ENCODE data around the gene SSH2.

The SSH2 gene

GRCh38 chr17:29619251-29619650 lies 310.8 kb downstream of the SSH2 start (continued):
- TF ChIP-seq ZNF624 (tag by site-specific recombination; IDR thresholded peaks at IDR 0.05) (no peak), ZSCAN18 (tag by site-specific recombination; IDR thresholded peaks at IDR 0.05) (no peak), ZNF707 (tag by site-specific recombination; IDR thresholded peaks at IDR 0.05) (no peak), SCRT2 (tag by site-specific recombination; IDR thresholded peaks at IDR 0.05) (no peak), ZNF23 (tag by site-specific recombination; IDR thresholded peaks at IDR 0.05; ENCODE audit: borderline replicate concordance) (no peak), GLIS2 (tag by site-specific recombination; IDR thresholded peaks at IDR 0.05) (peak; percentile 9; the same call in 1 of the 2 replicates), GLIS1 (tag by site-specific recombination; IDR thresholded peaks at IDR 0.05) (0 out of 2 replicates have a peak, but pooled peaks have one; percentile 15), ZNF645 (tag by site-specific recombination; IDR thresholded peaks at IDR 0.05) (no peak), ZNF549 (tag by site-specific recombination; IDR thresholded peaks at IDR 0.05) (no peak), ZNF350 (tag by site-specific recombination; IDR thresholded peaks at IDR 0.05) (no peak), ZNF426 (tag by site-specific recombination; IDR thresholded peaks at IDR 0.05) (no peak)
- TF ChIP-seq, protein P1, sequence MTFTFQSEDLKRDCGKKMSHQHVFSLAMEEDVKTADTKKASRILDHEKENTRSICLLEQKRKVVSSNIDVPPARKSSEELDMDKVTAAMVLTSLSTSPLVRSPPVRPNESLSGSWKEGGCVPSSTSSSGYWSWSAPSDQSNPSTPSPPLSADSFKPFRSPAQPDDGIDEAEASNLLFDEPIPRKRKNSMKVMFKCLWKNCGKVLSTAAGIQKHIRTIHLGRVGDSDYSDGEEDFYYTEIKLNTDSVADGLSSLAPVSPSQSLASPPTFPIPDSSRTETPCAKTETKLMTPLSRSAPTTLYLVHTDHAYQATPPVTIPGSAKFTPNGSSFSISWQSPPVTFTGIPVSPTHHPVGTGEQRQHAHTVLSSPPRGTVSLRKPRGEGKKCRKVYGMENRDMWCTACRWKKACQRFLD (tag by site-specific recombination; IDR thresholded peaks at IDR 0.05), result no peak

- CTCF ChIA-PET, result interaction anchor here (0.7 to 2.8 kb wide), 7 partner anchors 21 to 486 kb away, joined by 3 to 11 read pairs (median 4); no protein-coding TSS in a partner anchor
Observed at GRCh38 chr17:29618272-29619065, 311.6 kb downstream of the SSH2 start.

More at GRCh38 chr17:29618272-29619065, 311.6 kb downstream of the SSH2 start:
- Histone ChIP-seq H3K4me1 (ENCODE audit: control insufficient read depth, insufficient read depth, low read length) (peaks cover 12% of the 10 kb centered on the region), H3K4me3 (ENCODE audit: low read depth, low read length) (peak overlapping the region; percentile 15; the same call in 1 of the 2 replicates), H3K36me3 (ENCODE audit: control insufficient read depth in 2 of 2, insufficient read depth in 1 of 2, low read length in 2 of 2) (peaks cover 0 to 15% of the 10 kb centered on the region in 2 experiments; a peak in 1 of 3 replicates), H3K9me3 (ENCODE audit: control insufficient read depth, insufficient read depth, low read depth, low read length) (no peaks in the 10 kb centered on the region), H3K27ac (ENCODE audit: extremely low read depth, low read depth, low read length) (no peak overlapping the region)
- POLR2A ChIA-PET, result interaction anchor here (0.7 to 1.4 kb wide), 2 partner anchors 21 to 48 kb away, joined by 3 read pairs; no protein-coding TSS in a partner anchor
- no peak for TF ChIP-seq ZNF660 (tag by site-specific recombination; IDR thresholded peaks at IDR 0.05)
- TF ChIP-seq SCRT2 (tag by site-specific recombination; IDR thresholded peaks at IDR 0.05), result peak; percentile 89
- TF ChIP-seq ZNF600 (tag by site-specific recombination; IDR thresholded peaks at IDR 0.05), result peak; percentile 38; the same call in 1 of the 2 replicates
- no peak for TF ChIP-seq ZNF302 (tag by site-specific recombination; IDR thresholded peaks at IDR 0.05; ENCODE audit: low read depth)
- TF ChIP-seq, protein P2, sequence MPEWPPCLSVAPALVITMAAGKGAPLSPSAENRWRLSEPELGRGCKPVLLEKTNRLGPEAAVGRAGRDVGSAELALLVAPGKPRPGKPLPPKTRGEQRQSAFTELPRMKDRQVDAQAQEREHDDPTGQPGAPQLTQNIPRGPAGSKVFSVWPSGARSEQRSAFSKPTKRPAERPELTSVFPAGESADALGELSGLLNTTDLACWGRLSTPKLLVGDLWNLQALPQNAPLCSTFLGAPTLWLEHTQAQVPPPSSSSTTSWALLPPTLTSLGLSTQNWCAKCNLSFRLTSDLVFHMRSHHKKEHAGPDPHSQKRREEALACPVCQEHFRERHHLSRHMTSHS (tag by site-specific recombination; IDR thresholded peaks at IDR 0.05), result no peak
- TF ChIP-seq ZNF184 (tag by site-specific recombination; IDR thresholded peaks at IDR 0.05), result no peak
- TF ChIP-seq, protein P3, sequence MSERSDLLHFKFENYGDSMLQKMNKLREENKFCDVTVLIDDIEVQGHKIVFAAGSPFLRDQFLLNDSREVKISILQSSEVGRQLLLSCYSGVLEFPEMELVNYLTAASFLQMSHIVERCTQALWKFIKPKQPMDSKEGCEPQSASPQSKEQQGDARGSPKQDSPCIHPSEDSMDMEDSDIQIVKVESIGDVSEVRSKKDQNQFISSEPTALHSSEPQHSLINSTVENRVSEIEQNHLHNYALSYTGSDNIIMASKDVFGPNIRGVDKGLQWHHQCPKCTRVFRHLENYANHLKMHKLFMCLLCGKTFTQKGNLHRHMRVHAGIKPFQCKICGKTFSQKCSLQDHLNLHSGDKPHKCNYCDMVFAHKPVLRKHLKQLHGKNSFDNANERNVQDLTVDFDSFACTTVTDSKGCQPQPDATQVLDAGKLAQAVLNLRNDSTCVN (tag by site-specific recombination; optimal IDR thresholded peaks at IDR 0.05), result no peak
- no peak for TF ChIP-seq ZNF335 (tag by site-specific recombination; conservative IDR thresholded peaks at IDR 0.05)
- TF ChIP-seq ZNF530 (tag by site-specific recombination; IDR thresholded peaks at IDR 0.05; ENCODE audit: low read depth), result no peak

All from HEK293 (cell line).